ENCODE measurements around the gene CSN1S1.
"Not testable (repeated sequence)": the region's sequence is repeated elsewhere in the genome, so short reads cannot be mapped to it uniquely, and the experiment has no call there.

CSN1S1 gene, protein sequence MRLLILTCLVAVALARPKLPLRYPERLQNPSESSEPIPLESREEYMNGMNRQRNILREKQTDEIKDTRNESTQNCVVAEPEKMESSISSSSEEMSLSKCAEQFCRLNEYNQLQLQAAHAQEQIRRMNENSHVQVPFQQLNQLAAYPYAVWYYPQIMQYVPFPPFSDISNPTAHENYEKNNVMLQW

DNA sequence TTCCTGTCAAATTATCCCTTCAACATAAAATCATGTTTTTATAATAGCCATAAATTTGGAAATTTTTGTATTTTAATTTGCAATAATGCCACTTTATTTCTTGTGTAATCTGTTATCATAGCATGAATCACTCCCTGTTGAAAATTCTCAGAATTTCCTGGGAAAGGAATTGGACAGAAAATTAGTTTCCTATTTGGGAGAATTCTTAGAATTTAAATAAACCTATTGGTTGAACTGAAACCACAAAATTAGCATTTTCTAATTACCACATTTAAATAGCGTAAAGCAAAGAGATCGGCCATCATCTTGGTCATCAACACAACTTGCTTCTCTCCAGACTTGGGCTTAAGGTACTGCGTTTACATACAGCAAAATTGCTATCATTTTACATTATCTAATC, at the start of gene CSN1S1:
CSN1S1 (plus strand) TSS at position 301 of the 400 bp plus-strand sequence. CDS start 1,488 bp downstream, outside the sequence.
- no peak for DNase-seq

DNA sequence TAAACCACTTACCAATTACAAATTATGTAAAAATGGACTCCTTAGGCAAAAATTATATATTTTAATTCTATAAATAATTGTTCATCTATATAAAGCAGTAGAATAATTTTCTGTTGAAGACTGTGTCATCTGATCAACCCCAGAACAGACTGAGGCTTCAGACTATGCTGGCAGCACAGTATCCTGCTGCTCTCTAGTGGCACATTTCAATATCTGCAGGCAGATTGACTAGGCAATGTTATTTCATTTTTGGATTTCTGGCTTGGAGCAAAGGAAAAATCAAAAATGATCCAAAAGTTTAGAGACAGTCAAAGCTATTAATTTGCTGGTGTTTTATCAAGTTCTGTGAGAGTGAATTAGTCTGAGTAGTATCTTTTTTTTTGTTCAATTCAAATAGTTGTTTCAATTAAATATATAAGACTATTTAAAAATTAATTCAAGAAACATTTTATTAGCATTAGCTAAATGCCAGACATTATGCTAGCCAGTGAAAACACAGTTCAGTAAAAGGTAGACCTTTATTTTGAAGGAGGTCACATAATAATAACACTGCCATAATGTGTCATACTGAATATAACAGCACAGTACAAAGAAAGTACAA, 49.6 kb upstream of the CSN1S1 start:
- DNase-seq, result no peak

DNA sequence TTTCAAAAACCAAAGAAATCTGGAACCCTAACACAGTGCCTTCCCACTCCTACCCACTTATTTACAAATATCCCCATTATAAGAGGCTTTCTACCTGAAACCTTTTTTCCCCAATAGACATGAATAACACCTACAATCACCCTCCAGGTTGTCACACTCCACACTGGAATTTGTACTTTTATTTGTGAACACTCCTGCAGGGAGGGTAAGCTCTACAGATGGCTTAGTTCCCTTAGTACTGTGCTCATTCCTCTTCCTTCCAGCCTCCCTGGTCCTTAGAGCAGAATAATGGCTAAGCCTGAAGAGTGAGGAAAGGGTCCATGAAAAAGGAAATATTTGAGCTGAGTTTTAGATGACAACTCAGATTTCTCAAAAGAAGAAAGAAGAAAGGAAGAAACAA, 48.7 kb upstream of the CSN1S1 start:
- no peak for DNase-seq

GRCh38 chr4:69888336-69888735, 42.5 kb upstream of the CSN1S1 start:
- DNase-seq, result no peak

GRCh38 chr4:69894186-69894585, 36.7 kb upstream of the CSN1S1 start:
- DNase-seq, result no peak

DNA sequence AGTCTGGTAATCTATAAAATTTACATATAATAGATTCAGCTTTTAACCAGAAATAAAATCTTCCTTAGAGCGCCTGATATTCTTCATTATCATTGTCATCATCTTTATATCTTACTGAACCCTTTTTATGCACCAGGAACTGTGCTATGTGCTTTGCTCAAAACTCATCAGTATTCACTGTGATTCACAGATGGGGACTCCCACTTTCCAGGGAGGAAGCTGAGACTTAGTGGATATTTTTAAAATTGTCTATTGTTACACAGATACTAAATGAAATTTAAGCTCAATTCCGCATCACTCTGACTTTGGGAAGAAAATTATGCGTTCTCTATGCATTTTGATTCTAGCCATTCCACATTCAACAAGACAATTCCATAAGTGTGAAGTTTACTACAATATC, 36.1 kb upstream of the CSN1S1 start:
- no peak for DNase-seq

DNA sequence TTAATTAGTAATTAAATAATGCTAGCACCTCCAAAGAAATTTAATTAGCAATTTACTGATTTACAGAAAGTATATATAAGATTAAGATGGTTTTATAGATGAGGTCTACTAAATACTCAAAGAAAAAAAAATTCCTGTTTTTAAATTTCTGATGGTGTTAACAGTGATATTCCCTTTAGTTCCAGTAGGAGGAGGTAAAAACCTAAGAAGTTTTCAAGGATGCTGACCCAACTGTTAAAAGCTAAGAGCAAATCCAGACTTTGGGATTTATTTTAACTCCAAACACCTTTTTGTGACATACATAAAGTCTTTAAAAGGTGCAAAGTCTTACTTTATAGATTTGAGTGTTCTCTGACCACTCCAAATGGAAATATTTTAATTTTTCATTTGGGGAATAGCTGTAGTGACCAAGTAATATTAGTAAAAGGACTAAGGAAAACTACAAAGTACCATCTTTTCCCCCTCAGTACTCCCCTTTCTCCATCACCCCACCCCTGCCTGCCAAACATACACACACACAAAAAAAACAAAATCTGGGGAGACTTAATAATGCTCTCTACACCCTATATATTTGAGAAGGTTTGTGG, 34.2 kb upstream of the CSN1S1 start:
- DNase-seq, result no peak

GRCh38 chr4:69907151-69907550, 23.7 kb upstream of the CSN1S1 start:
- DNase-seq, result no peak

DNA sequence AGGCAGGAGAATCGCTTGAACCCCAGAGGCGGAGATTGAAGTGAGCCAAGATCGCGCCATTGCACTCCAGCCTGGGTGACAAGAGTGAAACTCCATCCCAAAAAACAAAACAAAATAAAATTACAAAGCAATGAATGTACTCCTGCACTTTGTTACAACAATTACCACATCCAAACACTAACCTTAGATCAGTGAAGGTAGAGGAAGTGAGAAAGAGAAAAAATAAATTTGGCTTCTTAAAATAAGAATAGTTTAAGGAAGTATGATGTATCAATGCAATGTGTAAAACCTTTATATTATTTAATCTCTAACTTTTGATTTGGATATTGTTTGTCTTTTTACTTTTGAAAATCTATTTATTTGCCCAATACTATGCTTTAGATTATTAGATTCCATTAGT, 21.7 kb upstream of the CSN1S1 start:
- DNase-seq, result no peak

DNA sequence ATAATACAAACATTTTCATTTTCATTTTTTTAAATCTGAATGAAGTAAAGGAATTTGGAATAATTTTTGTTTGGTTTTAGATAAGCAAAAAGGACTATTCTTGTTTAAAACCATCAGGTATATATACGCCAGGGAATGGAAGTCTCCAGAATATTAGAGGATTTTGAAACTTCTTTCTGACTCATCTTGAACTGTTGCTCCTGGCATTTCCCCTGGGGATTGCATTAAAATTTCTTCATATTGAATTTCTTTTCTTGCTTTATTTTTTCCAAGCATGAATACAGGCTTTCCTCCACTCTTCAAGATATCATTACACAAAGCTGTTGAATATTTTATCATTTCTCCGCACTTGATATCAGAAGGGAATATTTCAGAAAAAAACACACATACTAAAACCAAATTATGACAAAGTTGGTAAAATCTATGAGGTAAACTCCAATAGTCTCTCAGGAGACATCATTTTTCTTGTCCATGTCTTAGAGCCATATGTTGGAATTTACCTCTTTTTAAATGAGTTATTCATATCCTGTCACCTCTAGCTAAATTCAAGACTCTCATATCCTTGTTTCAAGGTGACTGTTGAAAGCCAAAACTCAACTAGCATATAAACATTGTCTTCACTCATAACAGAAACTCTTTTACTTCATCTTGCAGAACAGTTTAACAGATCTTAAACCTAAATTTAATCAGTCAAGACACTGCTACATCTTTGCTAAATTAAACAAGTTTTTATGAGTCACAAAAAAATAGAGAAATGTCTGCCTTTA, 20.7 kb upstream of the CSN1S1 start:
- no peak for DNase-seq

GRCh38 chr4:69920874-69921273, 10.0 kb upstream of the CSN1S1 start:
- DNase-seq, result no peak

DNA sequence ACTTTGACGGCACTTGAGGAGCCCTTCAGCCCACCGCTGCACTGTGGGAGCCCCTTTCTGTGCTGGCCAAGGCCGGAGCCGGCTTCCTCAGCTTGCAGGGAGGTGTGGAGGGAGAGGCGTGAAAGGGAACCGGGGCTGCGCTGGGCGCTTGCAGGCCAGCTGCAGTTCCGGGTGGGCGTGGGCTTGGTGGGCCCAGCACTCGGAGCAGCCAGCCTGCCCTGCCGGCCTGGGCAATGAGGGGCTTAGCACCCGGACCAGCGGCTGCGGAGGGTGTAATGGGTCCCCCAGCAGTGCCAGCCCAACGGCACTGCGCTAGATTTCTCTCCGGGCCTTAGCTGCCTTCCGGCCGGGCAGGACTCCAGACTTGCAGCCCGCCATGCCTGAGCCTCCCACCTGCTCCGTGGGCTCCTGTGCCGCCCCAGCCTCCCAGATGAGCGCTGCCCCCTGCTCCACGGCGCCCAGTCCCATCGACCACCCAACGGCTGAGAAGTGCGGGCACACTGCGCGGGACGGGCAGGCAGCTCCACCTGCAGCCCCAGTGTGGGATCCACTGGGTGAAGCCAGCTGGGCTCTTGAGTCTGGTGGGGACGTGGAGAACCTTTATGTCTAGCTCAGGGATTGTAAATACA, 7.0 kb upstream of the CSN1S1 start:
- DNase-seq, result not testable (repeated sequence)

DNA sequence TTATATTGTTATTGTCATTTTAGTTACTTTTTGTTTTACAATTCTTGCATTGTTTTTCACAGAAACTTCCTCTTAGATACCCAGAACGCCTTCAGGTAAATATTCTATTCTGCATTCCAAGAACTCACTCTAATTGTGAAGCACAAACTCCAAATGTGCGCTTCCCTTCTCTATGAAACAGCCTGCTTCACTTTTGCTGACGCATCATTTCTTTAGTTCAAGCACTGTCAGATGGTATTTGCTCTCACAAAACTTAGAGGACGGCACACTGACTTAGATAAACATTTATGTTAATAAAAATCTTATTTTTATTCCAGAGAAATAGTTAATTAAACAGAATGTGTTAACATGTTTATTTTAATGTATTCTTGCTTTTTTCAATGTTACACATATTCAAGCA, 3.3 kb downstream of the CSN1S1 start:
- DNase-seq, result no peak

- no peak for DNase-seq
These were observed 5.7 kb downstream of the CSN1S1 start for GRCh38 chr4:69936566-69936965.

DNA sequence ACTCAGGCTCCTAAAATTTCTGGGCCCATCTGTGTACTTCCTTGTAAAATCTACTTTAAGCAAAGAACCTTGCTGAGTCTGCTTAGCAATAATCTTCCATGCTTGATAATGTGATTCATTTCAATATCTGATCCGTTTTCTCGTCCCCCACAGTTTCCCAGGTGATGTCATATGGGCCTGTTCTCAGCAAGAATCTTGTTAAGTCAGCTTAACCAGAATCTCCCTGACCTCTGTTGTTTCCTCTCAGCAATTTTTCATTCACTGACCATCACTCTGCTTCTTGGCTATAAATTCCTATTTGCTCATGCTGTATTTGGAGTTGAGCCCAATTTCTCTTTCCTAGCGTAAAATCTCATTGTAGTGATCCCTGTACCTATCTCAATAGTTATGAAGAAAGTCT, 20.7 kb downstream of the CSN1S1 start:
- no peak for DNase-seq

- DNase-seq, result no peak
These were observed 26.3 kb downstream of the CSN1S1 start for GRCh38 chr4:69957209-69957608.

GRCh38 chr4:69965628-69966027, 34.8 kb downstream of the CSN1S1 start, which contains the start of gene CSN2:
CSN2 (minus strand) TSS chr4:69965728; CDS start chr4:69960995, 4,733 bp downstream.
- DNase-seq, result no peak

DNA sequence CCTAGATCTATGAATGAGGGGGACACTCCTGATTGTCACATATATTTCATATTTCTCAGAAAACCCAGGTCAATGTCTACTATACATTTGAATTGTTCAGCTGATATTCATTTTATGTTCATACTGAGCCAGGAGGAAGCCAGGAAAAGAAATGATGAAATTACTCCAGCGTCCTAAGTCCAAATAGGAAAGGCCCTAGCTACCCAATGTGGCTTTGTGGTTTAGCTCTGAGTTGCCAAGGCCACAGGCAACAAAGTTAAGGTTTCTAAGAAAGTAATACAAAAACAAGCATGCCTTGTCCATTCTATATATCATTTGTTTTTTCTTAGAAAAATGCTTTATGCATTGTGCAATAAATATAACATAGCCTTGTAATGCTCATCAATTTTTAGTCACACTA, 39.2 kb downstream of the CSN1S1 start:
- DNase-seq, result no peak

GRCh38 chr4:69974631-69975030, 43.8 kb downstream of the CSN1S1 start:
- no peak for DNase-seq

DNA sequence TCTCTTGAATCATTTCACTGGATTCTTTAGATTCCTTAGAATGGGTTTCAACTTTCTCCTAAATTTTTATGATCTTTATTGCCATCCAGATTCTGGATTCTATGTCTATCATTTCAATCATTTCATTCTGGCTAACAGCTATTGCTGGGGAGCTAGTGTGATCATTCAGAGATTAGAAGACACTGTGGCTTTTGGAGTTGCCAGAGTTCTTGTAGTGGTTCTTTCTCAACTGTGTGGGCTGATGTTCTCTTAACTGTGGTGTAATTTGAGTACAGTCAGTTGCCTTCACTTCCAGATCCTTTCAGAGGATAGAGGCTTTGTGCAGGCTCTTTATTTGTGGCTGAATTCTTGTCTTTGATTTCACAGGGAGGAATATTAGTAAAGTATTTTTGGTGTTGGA, 46.7 kb downstream of the CSN1S1 start:
- DNase-seq, result no peak

- no peak for DNase-seq
These were observed 53.2 kb downstream of the CSN1S1 start for GRCh38 chr4:69984030-69984443.

- no peak for DNase-seq
These were observed 55.8 kb downstream of the CSN1S1 start for GRCh38 chr4:69986663-69987062.

DNA sequence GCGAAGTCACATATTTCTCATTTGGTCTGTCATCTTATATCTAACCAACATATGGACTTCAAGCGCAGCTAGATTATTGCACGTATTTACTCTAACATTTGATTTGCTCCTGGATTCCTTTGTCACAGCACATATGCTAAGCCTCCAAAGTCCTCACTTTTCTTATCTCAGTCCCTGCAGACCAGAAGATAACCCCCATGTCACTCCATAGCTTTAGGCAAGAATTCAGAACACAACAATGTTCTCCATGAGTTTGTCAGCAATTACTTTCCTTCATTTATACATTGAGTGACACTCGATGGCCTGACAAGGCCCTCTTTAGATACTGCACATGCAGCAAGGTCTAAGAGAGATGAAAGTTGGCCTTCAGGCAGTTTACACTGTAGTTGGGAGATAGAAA, 60.1 kb downstream of the CSN1S1 start:
- DNase-seq, result no peak
